Subcutaneous adipose tissue (tissue), 4 donors: ENCODE data around the gene HSPG2. TPM values are rescaled to one million over a fixed set of nuclear protein-coding genes. Genes with fewer than 3 reads are reported as not detected.

Experiments used
- total RNA-seq, 4 donors: library from RNA; depleted of rRNA; stranded (reverse); fragments of >200 nt; gene quantifications; one replicate each; pipeline ENCODE4 v1.1.0, GENCODE V29; 2016
- TF ChIP-seq, protein P1 (sequence below): fragments of 450-650 bp; IDR thresholded peaks from one replicate; pipeline ENCODE4 v1.5.1; 2016; ENCODE audit warnings: low read depth, mild to moderate bottlenecking, control low read depth, antibody characterized with exemption, moderate library complexity

HSPG2 gene
- total RNA-seq, 4 donors from 2014 or later, result 90.5 to 556 (median 207) TPM

- TF ChIP-seq, protein P1, sequence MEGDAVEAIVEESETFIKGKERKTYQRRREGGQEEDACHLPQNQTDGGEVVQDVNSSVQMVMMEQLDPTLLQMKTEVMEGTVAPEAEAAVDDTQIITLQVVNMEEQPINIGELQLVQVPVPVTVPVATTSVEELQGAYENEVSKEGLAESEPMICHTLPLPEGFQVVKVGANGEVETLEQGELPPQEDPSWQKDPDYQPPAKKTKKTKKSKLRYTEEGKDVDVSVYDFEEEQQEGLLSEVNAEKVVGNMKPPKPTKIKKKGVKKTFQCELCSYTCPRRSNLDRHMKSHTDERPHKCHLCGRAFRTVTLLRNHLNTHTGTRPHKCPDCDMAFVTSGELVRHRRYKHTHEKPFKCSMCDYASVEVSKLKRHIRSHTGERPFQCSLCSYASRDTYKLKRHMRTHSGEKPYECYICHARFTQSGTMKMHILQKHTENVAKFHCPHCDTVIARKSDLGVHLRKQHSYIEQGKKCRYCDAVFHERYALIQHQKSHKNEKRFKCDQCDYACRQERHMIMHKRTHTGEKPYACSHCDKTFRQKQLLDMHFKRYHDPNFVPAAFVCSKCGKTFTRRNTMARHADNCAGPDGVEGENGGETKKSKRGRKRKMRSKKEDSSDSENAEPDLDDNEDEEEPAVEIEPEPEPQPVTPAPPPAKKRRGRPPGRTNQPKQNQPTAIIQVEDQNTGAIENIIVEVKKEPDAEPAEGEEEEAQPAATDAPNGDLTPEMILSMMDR, result no peak
Observed at GRCh38 chr1:21820597-21821232, 116.4 kb downstream of the HSPG2 start.

DNA sequence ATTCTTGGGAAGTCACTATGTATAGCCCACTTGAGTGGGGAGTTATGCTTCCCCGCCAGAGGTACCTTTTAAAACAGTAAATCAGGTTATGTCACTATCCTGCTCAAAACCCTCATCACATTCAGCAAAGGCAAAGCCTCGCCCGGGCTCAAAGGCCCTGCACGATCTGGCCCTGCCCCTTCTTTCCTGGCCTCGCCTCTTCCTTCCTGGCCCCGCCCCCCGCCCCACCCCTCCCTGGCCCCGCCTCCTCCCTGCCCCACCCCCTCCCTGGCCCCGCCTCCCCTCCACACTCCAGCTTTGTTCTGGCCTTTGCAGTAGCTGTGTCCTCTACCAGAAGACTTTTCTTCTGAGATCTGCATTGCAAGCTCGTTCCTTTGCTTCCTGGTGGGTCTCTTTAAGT, 118.5 kb downstream of the HSPG2 start:
- TF ChIP-seq, protein P1, result no peak

- TF ChIP-seq, protein P1, result no peak
Observed at GRCh38 chr1:21816602-21817302, 120.4 kb downstream of the HSPG2 start.

DNA sequence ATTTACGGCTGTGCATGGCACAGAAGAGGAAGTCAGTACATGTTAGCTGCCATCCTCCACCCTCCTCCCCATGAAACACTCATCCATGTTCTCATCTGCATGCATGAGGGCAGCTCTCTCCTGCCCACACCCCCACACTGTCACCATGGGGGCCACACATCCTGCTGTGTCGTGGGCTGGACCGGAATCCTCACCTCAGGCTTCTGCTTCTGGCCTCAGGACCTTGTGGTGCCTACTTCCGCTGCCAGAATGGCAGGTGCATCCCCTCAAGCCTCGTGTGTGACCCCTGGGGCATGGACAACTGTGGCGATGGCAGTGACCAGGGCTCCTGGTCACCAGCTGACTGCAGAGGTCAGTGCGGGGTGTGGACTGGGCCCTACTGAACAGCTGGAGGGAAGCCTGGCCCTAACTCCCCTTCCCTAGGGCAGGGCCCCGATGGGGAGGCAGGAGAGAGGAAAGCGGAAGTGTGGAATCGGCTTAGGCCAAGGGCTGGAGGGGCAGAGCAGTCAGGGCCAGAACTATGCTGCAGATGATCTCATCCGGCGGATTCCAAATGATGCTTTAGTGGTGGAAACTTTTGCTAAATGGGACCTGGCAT, 121.3 kb downstream of the HSPG2 start:
- TF ChIP-seq, protein P1, result no peak

- TF ChIP-seq, protein P1, result no peak
Observed at GRCh38 chr1:21814981-21815582, 122.0 kb downstream of the HSPG2 start.

DNA sequence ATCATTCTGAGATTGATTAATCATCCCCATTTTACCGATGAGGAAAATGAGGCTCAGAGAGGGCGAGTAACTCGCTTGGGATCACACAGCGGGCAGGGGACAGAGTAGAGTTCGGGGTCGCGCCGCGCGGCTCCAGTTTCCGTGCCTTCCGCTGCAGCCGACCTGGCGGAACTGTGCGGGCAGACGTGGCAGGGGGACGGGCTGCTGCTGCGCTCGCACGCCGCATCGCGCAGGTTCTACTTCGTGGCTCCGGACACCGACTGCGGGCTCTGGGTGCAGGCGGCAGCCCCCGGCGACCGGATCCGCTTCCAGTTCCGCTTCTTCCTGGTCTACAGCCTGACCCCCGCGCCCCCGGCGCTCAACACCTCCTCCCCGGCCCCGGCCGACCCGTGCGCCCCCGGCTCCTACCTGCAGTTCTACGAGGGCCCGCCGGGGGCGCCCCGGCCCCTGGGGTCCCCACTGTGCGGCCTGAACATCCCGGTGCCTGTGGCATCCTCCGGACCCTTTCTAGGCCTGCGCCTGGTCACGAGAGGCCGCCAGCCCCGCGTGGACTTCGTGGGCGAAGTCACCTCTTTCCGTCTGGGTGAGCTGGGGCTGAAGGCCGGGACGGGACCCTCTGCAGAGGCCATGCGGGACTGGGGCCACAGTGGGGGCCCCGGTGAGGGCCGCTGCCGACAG, 122.7 kb downstream of the HSPG2 start:
- TF ChIP-seq, protein P1, result no peak
